Measurements from ENCODE around the gene RRAD.

The RRAD gene

GRCh38 chr16:66913081-66913480 lies 12.3 kb downstream of the RRAD start:
- DNase-seq, result no peak

- DNase-seq, result no peak
Observed at GRCh38 chr16:66911801-66912200, 13.5 kb downstream of the RRAD start.

GRCh38 chr16:66911112-66911511 lies 14.2 kb downstream of the RRAD start:
- no peak for DNase-seq

GRCh38 chr16:66910175-66910940 lies 15.0 kb downstream of the RRAD start:
- no peak for DNase-seq

GRCh38 chr16:66908762-66909559 lies 16.4 kb downstream of the RRAD start:
- no peak for DNase-seq

GRCh38 chr16:66908116-66908515 lies 17.2 kb downstream of the RRAD start:
- no peak for DNase-seq

- DNase-seq, result no peak
Observed at GRCh38 chr16:66906916-66907836, 18.2 kb downstream of the RRAD start.

- DNase-seq, result no peak
Observed at GRCh38 chr16:66905633-66906539, 19.4 kb downstream of the RRAD start.

- DNase-seq, result no peak
Observed at GRCh38 chr16:66904846-66905632, 20.3 kb downstream of the RRAD start.

GRCh38 chr16:66904428-66904845 lies 20.9 kb downstream of the RRAD start:
- DNase-seq, result no peak

GRCh38 chr16:66903544-66904427 lies 21.5 kb downstream of the RRAD start:
- DNase-seq, result no peak

GRCh38 chr16:66902648-66903543 lies 22.4 kb downstream of the RRAD start:
- no peak for DNase-seq

- DNase-seq, result no peak
Observed at GRCh38 chr16:66901626-66902025, 23.7 kb downstream of the RRAD start.

GRCh38 chr16:66900721-66901441 lies 24.5 kb downstream of the RRAD start:
- no peak for DNase-seq

- DNase-seq, result no peak
Observed at GRCh38 chr16:66899945-66900710, 25.2 kb downstream of the RRAD start.

GRCh38 chr16:66899310-66899944 lies 25.9 kb downstream of the RRAD start:
- DNase-seq, result no peak

- no peak for DNase-seq
Observed at GRCh38 chr16:66898933-66899309, 26.4 kb downstream of the RRAD start.
